Pons (tissue), 1 donor: Measurements from ENCODE around the gene MRGPRG.

Experiments used
- DNase-seq: peaks from one replicate; pipeline ENCODE4 v3.0.0-alpha.2; 2016; ENCODE audit warnings: low spot score

MRGPRG gene

DNA sequence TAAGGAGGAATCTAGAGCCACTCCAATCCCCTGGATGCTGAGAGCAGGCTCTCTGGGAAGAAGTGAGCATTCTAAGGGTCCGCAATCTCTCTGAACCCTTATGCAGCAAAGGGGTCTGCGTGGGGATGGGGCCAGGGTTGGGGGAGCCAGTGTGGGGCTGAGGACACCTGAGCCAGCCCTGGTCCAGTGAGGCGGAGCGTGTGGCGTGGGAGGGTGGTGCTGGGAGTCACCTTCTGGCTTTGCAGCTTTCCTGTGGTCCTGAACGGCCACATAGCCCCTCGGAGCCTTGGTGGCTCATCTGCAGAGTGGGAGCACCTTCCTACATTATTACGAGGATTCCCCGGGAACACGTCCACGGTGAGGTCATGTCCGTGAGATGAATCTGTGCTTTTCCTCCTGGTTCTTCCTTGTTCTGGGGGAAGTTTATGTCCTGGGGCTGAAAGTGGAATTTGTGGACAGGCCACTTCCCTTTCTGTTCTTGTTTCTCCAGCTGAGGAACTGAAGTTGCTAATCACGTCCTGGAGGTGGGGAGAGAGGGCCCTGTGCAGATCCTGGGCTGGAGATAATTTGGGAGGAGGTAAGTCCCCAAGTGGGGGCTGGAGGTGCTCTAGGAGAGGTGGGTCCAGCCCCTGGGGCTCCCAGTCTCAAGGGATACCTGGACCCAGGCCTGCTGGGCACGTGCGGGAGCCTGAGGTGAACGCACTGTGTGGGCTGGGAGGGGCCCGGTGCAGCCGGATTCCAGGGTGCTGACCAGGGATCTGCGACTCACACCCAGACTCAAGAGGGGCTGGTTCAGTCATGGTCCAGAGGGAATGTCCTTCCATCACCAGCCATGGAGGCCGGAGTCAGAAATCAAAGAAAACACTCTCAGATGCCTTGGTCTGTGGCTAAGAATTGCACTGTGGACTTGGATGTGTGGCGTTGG, 7.5 kb upstream of the MRGPRG start:
- DNase-seq: peak; percentile 15

DNA sequence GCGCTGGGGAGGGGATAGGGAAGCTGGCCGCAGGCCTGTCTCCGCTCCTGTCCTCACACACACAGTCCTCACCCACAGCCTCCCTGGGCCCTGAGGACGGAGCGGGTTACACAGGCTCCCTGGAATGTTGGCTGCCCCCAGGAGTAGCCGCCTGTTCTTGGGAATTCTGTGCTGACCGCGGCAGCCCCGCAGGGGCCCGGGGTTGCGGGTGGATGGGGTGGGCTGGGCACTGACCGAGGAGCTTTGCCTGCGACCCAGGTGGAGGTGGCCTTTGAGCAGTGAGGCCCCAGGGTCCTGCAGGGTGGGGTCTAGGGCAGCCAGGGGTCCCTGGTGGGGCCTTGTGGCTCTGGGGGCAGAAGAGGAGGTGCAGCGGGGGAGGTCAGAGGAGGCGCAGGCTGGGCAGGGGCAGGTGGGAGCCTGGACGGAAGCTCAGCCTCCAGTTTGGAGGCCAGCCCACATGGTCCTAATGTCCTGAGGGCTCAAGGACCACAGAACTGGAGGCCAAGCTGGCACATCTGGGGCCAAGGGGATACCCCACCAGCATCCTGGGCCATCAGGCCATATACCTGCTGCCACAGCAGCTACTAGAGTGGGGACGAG, 6.6 kb upstream of the MRGPRG start:
- no peak for DNase-seq

DNA sequence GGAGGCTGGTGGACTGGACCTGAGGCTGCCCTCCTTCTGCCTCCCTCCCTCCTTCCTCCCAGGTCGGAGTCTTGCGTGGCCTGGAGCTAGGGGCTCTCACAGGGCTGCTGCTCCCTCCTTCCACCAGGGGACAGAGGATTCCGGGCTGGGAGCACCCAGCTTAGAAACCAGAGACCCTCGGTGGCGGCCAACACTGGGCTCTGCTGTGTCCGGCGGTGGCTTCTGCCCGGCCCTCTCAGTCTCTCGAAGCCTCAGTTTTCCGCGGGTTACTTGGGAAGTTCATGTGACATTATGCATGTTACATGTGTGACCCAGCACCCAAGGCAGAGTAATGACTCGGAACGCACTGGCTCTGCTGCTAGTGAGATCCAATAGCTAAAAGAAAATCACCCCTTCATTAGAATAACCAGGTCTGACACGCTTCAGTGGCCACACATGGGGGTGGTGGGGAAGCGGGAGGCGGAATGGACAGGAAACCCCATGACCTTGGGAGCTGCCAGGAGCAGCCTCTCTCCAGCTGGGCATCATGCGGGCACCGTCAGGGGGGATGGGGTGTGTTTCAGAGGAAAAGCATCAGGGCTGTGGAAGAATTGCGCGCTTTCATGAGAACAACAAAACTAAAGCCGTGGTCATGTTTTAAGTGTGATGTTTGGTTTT, 5.9 kb upstream of the MRGPRG start:
- DNase-seq: no peak

DNA sequence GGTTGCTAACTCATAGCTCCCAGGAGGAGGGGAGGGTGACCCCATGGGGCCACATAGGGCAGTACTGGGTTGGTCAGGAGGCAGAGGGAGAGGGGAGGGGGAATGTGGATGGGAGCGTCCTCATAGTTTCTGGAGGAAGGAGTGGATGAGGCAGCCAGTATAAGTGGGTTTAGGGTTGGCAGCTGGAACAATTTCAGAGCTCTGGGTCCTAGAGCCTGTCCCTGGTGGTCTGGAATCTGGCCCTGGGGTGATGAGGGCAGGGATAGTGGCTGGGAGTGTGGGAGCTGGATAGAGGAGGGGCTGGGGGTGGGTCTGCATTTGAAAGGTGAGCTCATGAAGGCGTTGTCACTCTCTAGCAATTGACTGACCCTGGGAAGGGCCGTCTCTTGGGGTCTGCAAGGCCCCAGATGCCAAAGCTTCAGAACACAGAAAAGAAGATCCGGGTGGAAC, 5.3 kb upstream of the MRGPRG start:
- no peak for DNase-seq

DNA sequence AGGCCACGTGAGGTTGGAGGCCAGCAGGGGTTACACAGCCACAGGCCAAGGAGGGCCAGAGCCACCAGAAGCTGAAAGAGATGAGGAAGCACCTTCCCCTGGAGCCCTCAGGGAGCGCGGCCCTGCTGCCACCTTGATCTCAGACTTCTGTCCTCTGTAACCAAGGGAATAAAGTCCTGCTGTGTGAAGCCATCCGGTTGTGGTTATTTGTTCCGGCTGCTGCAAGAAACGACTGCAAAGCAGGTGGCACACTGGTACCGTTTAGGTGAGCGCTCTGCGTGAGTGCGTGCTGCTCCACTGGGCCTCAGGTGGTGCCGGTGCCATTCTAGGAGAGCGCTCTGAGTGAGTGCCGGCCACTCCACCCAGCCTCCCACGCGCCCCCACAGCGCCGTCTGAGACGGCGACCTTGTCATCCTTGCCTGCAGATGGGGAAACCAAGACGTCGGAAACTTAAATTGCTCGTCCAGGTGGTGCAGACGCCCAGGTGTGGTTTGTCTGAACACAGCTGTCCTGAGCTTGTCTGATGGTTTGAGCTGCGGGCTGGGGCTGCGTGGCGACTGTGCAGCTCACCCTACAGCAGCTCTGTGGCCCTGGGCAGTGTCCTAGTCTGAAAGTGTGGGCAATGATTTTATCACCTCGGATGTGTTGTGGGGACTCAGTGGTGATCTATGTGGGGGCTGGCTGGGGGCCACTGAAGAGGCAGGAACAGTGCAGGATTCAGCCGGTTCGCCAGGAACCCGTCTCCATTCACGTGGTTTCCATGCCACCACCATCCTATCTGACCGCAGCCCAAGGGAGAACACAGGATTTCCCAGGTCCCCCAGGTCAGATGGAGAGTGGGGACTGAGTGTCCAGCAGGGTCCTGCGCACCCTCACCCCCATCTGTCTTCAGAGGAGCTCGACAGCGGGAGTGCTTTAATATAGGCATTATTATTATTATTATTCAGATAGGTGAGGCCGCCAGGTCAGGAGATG, 4.6 kb upstream of the MRGPRG start:
- DNase-seq: no peak

DNA sequence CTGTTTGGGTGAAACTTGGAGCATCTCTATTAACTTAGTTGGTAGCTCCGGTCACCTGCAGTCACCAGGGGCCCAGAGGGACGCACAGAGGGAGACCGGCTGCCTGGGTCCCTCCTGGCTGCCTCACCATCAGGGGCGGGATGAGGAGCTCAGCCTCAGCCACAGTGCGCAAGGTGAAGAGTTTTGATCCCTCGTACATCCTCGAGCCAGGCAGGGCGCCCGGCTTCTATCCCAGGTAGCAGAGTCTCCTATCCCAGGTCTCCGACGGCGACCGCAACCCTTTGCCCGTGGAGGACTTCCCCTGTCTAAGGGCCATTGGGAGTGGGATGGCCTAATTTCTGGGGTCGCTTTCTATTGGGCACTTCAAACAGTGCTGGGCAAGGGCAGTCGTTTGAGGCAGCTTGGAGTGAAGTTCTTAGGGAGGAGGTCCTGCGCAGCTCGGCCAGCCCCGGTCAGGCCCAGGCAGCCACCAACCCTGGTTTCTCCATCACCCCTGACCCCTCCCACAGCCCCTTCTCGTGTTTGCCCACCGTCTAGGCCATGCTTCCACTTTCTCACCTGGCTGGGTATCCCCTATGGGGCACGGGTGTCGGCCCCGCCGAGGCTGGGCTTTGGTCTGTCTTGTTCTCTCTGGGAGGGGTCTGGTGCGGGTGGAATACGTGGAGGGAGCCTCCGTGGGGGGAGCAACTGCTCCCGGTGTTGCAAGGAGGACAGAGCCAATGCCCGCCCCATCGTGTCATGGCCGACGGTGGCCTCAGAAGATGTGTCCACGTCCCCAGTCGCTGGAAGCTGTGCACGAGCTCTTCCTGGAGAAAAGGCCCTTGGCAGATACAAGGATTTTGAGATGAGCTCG, 3.6 kb upstream of the MRGPRG start:
- DNase-seq: no peak

DNA sequence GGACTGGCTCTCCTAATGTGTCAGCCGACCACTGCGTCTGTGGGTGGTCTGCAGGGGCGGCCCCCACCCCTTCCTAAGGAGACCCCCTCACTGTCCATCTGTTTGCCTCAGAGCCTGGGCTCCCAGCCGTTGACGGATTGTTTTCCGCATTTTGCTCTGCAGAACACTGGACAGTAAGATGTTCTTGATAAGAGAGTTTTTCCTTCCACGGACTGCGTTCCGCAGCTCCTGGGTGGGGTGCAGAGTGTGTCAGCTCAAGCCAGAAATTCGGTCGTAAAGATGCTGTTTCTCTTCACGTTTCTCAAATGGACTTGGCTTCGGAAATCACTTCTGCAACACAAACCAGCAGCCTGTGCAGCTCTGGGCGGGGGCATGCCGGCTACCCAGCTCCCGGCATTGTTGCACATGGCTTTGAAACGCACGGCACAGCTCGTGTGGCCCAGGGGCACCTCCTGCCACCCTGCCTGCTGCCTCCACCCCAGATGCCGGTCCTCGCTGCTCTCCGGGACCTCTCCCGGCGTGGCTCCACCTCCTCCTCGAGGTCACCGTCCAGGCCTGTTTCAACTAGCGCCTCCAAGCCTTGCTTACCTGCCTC, 2.9 kb upstream of the MRGPRG start:
- no peak for DNase-seq

DNA sequence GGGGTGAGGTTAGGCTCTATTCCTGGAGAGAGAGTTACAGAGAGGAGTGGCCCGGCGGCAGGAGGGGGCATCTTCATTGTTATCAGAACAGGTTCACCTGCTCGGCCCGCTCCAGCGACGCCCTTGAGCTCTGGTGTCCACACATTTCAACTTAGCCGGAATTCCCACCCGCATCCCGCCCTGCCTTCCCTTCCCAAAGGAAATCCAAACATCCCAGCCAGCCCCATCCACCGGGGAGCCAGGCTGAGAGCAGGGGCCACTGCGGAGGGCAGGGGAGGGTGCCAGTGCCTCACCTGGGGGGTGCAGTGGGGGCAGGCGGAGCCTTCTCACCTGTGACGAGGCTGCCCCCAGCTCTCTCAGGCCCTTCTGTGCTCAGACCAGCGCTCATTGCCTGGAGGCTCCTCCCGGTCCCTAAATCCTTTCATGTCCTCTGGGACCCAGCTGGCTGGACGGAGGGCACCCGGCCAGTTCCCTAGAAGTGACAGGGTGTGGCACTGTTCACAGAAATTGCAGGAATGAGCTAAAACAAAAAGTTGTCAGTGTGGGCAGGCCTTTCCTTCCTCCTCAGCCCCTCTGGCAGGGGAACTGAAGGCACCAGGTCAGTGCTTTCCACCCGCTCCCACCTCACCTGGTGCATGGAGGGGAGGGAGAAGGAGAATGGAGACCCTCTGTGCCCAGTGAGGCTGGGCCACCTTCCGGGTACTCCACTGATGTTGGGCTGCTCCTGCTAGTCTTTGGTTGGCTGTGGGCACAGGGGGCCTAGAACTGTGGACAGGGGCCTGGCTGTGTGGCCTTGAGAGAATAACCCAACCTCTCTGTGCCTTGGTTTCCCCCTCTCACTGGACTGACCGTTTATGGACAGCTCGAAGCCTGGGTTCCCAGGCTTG, 2.2 kb upstream of the MRGPRG start:
- no peak for DNase-seq

DNA sequence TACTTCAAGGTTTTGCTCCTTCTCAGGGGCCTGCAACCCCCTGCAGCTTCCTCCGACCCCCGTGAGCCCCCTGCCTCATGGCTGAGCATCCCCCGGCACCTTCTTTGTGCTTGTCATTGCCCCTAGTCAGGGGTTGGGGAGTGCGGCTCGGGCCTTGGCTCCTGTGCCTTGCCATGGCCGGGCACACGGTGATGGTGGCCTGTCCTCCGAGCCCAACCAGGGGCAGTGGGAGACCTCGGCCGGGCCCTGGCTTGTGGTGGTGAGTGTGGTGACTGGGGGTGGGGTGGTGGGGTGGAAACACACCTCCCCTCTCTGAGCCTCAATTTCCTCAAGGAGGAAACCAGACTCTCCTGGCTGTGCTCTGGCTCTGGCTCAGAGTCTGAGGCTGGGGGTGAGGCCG, 1.5 kb upstream of the MRGPRG start:
- DNase-seq: no peak

DNA sequence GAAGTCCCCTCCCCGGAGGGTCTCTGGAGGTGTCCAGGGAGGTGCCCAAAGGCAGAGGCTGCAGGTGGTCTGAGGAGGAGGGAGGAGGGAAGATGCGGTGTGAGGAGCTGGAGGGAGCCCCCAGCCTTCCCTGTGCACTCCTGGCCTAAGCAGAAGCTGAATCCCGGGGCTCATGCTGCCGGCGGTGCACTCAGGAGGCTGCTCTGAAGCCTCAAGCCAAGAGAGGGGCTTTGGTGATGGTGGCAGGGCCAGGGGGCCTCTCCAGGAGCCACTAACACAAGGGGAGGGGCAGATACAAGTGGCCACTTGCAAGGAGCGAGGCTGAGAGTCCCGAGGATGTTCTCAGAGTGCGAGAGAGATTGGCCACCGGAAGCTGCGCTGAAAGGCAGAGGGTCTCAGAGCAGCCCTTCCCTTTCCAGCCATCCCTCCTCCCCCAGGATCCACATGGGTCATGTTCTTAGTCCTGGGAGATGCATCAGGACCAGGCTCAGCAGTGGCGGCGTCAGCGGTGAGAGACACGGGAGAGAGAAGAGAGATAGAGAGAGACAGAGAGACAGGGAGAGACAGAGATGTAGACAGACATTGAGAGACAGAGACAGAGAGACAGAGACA, 774 bp upstream of the MRGPRG start:
- no peak for DNase-seq

DNA sequence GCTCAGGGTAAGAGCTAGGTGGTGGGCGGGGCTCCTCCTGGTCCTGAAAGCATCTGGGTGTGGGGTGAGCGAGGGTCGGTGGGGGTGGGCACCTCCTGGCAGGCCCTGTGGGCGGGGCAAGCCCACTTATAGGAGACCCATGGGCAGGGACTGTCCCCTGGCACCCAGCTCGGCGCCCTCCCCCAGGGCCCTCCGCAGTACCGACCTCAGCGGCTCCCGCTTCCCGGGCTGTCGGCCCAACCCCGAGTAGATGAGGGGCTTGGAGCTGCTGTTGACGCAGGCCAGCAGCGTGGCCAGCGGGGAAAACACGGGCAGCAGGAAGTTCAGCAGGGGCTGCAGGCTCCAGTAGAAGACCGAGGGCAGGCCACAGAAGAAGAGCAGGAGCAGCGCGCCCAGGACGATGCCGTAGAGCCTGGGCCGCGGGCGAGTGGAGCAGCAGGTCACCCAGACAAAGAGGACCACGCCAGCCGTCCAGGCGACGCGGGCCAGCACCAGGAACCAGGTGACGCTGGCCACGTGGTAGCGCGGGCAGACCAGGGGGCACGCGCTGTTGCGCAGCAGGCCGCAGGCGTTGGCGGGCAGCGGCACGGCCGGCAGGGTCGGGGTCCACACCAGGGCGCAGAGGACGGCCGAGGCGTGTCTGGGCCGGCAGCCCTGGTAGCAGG, 663 bp downstream of the MRGPRG start:
- no peak for DNase-seq

DNA sequence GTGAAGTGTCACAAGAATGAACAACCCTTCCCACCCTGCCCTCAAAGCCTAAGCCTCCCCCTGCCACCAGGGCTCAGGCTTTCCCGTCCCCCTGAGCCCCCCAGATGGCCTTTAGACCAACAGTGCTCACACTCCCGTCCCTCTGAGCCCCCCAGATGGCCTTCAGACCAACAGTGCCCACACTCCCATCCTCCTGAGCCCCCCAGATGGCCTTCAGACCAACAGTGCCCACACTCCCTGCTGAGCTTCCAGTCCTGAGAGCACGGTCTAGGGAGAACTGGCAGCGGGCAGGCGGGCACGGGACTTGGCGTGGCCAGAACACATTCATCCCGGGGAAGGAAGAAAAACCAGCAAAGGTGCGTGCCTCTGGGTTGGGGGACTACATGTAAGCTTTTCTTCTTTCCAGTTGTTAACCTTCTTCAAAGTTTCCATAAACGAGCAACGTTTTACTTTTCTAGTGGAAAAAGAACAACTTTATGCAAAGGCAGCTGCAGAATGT, 2.5 kb downstream of the MRGPRG start:
- DNase-seq: no peak

DNA sequence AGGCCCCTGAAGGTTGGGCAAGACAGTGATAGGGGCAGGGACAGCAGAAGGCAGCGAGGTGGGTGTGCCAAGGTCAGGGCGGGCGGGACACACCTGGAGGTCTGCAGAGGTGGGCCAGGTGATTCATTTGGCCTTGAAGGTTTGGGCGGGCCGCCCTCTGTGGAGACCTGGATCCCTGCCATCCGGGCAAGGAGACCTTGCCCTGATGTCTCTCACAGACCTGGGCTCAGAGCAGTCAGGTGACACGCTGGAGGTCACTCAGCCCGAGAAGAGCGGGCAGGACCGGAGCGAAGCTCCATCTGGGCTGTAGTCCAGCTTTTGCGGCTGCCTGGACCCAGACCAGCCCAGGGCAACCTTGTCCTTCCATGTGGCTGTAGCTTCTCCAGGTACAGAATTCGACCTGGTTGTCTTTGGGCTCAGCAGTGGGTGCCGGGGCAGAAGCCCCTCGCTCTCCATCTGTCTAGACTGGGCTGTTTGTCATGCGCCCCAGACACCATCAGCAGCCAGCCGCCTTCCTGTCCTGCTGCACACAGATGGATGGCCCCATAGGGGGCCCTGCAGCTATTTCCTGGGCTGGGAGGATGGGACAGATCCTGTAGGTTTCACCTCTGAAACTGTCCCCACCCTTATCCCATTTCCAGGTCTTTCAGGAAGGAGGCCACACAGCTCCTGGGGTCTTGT, 3.1 kb downstream of the MRGPRG start:
- no peak for DNase-seq

DNA sequence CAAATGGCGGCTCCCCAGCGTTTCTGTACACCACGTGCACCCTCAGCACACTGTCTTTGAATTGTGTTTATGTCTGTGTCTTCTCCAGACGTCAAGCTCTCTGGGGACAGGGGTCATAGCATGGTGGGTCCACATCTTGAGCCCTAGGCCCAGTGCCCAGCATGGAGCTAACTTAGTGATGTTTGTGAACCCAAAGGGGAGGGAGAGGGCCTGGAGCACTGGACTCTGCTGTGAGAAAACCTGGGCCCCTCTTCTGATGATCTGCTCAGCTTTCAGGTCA, 4.3 kb downstream of the MRGPRG start:
- no peak for DNase-seq

DNA sequence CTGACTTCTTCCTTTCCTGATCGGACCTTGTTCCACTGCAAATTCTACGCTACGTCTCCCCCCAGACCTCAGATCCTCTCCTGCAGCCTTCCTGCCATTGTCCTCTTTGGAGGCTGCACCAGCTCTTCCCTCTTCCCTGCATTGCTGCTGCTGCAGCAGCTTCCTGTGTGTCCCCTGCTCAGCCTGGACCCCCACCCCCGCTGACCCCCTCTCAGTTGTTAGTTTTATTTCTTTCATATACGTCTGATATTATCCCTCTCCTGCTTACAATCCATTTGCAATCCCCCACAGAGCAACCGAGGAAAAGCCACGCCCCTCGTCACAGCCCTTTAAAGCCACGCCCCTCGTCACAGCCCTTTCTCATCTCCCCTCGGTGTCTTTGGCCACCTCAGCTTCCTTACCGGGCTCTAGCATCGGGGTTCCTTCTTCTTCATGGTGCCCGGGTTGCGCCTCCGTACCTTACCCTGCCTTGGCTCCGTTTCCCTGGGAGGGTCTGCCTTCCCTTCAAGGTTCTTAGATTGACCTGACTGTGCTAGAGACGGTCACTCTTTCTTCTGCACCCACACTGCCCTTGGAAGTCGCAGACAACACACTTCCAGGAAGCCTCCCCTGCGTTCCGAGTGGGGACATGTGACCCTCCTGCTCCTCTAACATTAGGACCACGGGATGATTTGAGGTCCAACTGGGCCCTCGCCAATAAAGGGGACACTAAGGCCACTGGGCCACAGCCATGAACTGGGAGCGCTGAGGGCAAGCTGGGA, 4.8 kb downstream of the MRGPRG start:
- DNase-seq: no peak

DNA sequence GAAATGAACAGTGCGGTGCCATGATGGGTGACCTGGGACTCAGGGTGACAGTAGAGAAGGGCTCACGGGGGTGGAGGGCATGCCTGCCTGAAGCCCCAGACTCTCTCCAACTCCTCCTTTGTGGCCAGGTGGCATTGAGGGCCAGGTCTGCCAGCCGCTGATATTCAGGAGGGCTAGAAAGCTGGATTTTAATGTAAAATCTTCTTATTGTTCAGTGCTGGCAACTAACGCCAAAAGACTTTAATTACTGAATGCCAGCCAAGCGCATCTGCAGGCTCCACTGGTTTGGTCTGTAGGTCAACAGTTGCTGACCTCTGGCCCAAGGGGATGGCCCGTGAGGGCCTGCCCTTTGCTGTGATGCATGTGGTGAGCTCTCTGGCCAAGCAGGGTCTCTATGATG, 10.3 kb downstream of the MRGPRG start:
- no peak for DNase-seq

DNA sequence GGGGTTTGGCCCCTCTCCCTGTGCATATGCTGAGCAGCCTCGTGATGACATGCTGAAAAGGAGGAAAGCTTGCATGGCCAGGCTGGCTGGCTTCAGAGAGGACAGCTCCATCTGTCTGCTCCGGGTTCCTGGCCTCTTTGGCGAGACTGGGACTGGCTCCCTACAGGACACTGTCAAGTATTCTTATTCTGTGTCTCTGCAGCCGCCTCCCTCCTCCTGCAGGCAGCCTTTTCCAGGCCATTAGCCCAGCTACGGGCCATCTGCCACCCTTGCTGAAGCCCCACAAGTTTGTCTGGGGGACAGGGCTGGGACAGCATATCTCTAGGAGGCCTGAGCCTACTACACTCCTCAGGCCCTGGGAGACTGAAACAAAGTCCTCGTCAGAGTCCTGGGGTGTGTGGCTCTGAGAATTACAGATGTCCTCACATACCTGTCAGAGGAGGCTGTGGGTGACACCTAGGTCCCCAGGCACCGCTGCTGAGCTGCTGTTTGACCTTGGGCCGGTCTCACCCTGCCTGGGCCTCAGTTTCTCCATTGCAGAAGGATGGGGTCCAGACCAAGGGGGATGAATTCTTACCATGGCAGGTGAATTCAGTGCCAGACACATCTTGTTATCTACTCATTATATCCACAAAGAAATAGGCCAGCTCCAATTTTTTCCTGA, 11.0 kb downstream of the MRGPRG start:
- no peak for DNase-seq
